Measurements from ENCODE around the gene ATP2A2.

ATP2A2 gene

GRCh38 chr12:110301065-110301806 is 20.2 kb downstream of the ATP2A2 start:
- no peak for TF ChIP-seq GATA2 (IDR thresholded peaks at IDR 0.05; ENCODE audit: low read depth, low read length)
- TF ChIP-seq GATA3 (IDR thresholded peaks at IDR 0.05; ENCODE audit: low read depth, low read length): no peak

DNA sequence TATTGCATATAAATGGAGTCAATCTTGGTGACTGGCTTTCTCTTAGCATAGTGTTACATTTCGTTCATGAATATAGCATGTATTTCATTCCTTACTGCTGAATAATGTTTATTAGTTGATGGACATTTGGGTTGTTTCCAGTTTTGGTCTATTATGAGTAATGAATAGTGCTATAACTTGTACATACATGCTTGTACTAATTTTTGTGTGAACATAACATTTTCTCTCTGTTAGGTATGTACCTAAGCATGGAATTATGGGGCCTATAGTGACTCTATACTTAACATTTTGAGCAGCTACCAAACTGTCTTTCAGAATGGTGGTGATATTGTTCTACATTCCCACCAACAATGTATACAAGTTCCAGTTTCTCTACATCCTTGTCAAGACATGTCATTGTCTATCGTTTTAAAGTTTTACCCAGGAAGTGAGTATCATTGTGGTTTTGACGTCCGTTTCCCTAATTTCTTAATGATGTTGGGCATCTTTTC is 23.1 kb downstream of the ATP2A2 start:
- TF ChIP-seq GATA2 (IDR thresholded peaks at IDR 0.05; ENCODE audit: low read depth, low read length) (no peak), GATA3 (IDR thresholded peaks at IDR 0.05; ENCODE audit: low read depth, low read length) (no peak)

DNA sequence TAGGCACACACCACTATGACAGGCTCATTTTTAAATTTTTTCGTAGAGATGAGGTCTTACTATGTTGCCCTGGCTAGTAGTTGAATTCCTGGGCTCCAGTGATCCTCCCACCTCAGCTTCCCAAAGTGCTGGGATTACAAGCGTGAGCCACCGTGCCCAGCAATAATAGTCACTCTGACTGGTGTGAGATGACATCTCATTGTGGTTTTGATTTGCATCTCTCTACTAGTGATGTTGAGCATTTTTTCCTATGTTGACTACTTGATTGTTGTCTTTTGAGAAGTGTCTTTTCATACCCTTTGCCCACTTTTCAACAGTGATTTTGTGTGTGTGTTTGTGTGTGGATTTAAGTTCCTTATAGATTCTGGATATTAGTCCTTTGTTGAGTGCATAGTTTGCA is 26.3 kb downstream of the ATP2A2 start:
- TF ChIP-seq GATA2 (IDR thresholded peaks at IDR 0.05; ENCODE audit: low read depth, low read length) (no peak), GATA3 (IDR thresholded peaks at IDR 0.05; ENCODE audit: low read depth, low read length) (no peak)

GRCh38 chr12:110310763-110311162 is 29.7 kb downstream of the ATP2A2 start:
- TF ChIP-seq GATA3 (IDR thresholded peaks at IDR 0.05; ENCODE audit: low read depth, low read length): no peak
- TF ChIP-seq GATA2 (IDR thresholded peaks at IDR 0.05; ENCODE audit: low read depth, low read length): no peak

- no peak for TF ChIP-seq GATA2 (IDR thresholded peaks at IDR 0.05; ENCODE audit: low read depth, low read length)
- TF ChIP-seq GATA3 (IDR thresholded peaks at IDR 0.05; ENCODE audit: low read depth, low read length): no peak
Measured at GRCh38 chr12:110311903-110312302, 30.9 kb downstream of the ATP2A2 start.

DNA sequence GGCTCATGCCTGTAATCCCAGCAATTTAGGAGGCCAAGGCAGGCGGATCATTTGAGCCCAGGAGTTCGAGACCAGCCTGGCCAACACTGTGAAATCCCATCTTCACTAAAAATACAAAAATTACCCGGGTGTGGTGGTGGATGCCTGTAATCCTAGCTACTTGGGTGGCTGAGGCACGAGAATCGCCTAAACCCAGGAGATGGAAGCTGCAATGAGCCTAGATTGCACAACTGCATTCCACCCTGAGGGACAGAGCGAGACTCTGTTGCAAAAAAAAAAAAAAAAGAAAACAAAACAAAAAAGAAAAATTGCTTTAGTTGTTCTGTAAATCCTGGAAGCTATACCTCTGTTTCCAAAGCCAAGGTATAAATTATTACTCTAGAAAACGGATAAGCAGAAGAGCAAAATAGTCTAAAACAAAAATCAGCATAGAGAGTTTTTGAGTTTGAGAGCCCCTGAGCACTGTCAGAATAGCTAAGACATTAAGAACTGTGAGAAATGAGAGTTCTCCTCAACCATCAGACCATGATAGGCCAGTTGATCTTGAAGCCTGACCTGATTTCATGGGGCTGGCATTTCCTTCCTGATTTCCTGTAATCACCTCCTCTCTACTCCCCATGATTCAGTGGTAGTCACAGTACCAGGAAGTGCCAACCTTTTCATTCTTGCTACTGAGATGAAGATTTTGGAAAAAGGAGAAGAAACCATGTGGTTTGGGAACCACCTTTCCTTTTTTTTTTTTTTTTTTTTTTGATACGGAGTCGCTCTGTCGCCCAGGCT is 31.7 kb downstream of the ATP2A2 start:
- TF ChIP-seq GATA3 (IDR thresholded peaks at IDR 0.05; ENCODE audit: low read depth, low read length): no peak
- no peak for TF ChIP-seq GATA2 (IDR thresholded peaks at IDR 0.05; ENCODE audit: low read depth, low read length)

DNA sequence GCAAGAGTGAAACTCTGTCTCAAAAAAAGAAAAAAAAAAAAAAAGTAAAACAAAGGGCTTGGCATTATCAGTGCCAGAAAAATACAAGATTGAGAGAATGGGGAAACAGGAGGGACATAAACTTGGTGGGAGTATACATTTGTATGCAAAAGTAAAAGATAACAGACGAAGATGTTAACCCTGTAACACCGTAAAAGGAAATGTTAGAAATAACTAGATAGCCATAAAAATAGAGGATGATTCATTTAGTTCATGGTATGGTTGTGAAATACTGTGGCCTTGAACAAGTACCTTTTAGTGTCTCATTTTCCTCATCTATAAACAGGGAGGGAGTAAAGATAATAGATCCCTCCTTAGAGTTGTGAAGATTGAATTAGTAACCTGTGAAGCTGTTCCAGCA is 33.3 kb downstream of the ATP2A2 start:
- no peak for TF ChIP-seq GATA2 (IDR thresholded peaks at IDR 0.05; ENCODE audit: low read depth, low read length)
- no peak for TF ChIP-seq GATA3 (IDR thresholded peaks at IDR 0.05; ENCODE audit: low read depth, low read length)

- TF ChIP-seq GATA3 (IDR thresholded peaks at IDR 0.05; ENCODE audit: low read depth, low read length) (no peak), GATA2 (IDR thresholded peaks at IDR 0.05; ENCODE audit: low read depth, low read length) (no peak)
Measured at GRCh38 chr12:110316861-110317260, 35.8 kb downstream of the ATP2A2 start.

DNA sequence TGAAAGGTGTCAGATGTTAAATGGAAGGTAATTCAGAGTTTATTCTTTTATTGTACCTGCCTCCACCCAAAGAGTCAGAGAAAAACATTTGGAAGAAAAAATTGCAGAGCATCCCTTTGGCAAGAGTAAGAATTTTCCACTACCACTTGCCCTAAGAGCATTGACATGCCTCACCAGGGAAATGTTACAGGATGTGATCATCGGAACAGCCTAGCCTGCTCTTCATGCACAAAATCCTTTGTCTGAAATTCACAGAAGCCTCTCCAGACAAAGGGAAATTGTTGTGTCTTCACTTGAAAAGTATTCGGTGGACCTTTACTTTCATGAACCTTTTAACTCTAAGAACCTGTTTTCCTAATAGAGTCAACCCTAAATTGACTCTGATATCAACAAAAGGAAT is 36.9 kb downstream of the ATP2A2 start:
- TF ChIP-seq GATA3 (IDR thresholded peaks at IDR 0.05; ENCODE audit: low read depth, low read length) (no peak), GATA2 (IDR thresholded peaks at IDR 0.05; ENCODE audit: low read depth, low read length) (no peak)

- TF ChIP-seq GATA3 (IDR thresholded peaks at IDR 0.05; ENCODE audit: low read depth, low read length): no peak
- TF ChIP-seq GATA2 (IDR thresholded peaks at IDR 0.05; ENCODE audit: low read depth, low read length): no peak
Measured at GRCh38 chr12:110320550-110320949, 39.5 kb downstream of the ATP2A2 start.

GRCh38 chr12:110329710-110330109 is 48.7 kb downstream of the ATP2A2 start:
- no peak for TF ChIP-seq GATA3 (IDR thresholded peaks at IDR 0.05; ENCODE audit: low read depth, low read length)
- no peak for TF ChIP-seq GATA2 (IDR thresholded peaks at IDR 0.05; ENCODE audit: low read depth, low read length)

DNA sequence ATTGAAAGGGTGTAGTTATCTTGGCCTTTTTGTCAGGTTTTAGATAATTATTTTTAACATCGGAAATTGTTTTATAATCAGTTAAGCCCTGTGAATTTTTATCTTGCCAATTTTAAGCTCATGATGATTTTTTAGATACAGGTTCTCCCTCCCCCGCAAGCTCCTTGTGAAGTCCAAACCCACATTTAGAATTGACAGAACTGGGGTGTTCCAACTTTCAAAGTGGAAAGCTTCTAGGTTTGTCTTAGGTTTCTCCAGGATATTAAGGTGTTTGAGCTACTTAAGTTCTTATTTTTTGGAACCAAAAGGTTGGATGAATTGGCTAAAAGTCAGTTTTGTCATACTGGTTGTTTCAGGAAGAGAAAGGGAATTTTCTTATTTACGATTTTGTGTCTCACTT is 49.1 kb downstream of the ATP2A2 start:
- TF ChIP-seq GATA3 (IDR thresholded peaks at IDR 0.05; ENCODE audit: low read depth, low read length) (no peak), GATA2 (IDR thresholded peaks at IDR 0.05; ENCODE audit: low read depth, low read length) (no peak)

DNA sequence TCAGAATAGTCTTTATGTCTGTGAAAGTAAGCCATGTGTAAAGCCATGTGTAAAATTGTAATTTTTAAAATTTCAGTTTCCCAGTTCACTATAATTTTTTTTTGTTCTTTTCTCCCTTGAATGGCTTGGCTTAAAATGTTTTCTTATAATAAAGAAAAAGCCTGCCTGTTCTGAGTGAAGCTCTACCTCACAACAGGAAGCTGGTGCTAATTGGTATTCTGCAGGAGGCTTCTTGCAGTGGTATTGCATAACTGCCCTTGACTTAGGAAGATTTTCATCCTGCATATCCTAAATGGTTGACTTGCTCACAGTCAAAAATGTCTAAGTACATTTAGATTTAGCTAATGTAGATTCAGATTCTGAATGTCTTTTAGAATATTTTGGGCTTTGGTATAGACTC is 49.5 kb downstream of the ATP2A2 start:
- TF ChIP-seq GATA3 (IDR thresholded peaks at IDR 0.05; ENCODE audit: low read depth, low read length) (no peak), GATA2 (IDR thresholded peaks at IDR 0.05; ENCODE audit: low read depth, low read length) (no peak)

DNA sequence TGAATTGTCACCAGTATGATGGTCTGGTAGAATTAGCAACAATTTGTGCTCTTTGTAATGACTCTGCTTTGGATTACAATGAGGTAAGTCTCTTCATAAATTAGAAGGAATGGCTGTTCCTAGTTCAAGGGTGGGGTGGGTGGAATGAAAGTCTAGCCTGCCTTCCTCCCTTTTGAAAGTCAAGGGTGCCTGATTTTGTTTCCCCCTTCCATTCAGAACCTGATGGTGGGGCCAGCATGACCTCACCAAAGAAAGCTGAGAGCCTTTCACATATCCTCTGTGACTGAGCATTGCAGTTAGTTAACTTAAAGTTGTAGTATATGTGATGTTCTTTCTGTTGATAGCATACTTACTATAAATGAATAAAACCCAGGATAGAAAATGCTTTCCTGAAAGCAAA is 52.2 kb downstream of the ATP2A2 start:
- TF ChIP-seq GATA3 (IDR thresholded peaks at IDR 0.05; ENCODE audit: low read depth, low read length): no peak
- TF ChIP-seq GATA2 (IDR thresholded peaks at IDR 0.05; ENCODE audit: low read depth, low read length): no peak

Measured in SH-SY5Y (cell line).